ENCODE results near the gene PRDM10.
"Not testable (repeated sequence)": the region's sequence is repeated elsewhere in the genome, so short reads cannot be mapped to it uniquely, and the experiment has no call there.

Gene PRDM10

GRCh38 chr11:130015846-130016245 lies 13.2 kb upstream of the PRDM10 start:
- not testable (repeated sequence) for DNase-seq (ENCODE audit: low read depth in 3 of 3)

GRCh38 chr11:130008326-130008725 lies 5.7 kb upstream of the PRDM10 start:
- DNase-seq (ENCODE audit: low read depth in 3 of 3) = no peak

- no peak for DNase-seq (ENCODE audit: low read depth in 3 of 3)
Measured at GRCh38 chr11:130006929-130007328, 4.3 kb upstream of the PRDM10 start.

GRCh38 chr11:130003717-130004001 lies 1.0 kb upstream of the PRDM10 start:
- peak in 1 of 3 donors; percentile 33 for DNase-seq (ENCODE audit: low read depth in 3 of 3)

DNA sequence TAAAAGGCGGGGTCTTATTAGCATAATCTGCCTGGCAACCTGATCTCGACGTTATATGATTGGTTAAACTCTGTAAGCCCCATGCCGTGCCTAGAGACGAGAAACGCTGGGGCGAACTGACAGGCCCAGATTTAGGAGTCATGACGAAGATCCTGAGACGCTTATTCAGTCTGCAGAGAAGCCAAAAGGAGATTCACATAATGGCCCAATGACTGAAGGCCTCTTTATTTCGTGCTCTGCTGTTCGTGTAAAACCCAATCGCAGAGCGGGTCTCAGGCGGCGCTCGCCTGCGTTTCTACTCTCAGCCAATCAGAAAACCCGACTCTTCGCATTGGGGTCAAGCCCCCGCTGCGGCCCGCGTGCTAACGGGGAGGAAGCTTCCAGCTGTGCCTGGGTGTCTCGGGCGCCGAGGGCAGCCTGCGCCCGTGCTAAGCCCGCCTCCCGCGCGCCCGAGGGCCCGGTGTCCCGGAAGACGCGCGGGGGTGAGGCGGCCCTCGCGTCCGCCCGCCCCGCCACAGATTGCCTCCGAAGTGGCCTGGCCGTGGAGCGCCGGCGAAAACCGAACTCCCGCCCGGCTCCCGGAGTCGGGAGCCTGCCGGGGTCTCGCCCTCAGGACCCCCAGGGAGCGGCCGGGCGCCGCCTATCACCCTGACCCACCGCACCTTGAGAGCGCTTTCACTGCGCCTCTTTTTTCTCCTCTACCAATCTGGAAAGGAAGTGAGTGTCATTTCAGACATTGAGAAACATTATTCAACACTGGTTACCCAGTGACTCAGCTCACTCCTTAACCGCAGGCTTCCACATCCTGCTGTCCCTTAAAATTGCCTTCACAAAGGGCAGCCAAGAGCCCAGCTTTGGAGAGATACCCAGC lies 446 bp upstream of the PRDM10 start:
- peak; percentile 75 to 84 (median 77) for DNase-seq (ENCODE audit: low read depth in 3 of 3)

DNA sequence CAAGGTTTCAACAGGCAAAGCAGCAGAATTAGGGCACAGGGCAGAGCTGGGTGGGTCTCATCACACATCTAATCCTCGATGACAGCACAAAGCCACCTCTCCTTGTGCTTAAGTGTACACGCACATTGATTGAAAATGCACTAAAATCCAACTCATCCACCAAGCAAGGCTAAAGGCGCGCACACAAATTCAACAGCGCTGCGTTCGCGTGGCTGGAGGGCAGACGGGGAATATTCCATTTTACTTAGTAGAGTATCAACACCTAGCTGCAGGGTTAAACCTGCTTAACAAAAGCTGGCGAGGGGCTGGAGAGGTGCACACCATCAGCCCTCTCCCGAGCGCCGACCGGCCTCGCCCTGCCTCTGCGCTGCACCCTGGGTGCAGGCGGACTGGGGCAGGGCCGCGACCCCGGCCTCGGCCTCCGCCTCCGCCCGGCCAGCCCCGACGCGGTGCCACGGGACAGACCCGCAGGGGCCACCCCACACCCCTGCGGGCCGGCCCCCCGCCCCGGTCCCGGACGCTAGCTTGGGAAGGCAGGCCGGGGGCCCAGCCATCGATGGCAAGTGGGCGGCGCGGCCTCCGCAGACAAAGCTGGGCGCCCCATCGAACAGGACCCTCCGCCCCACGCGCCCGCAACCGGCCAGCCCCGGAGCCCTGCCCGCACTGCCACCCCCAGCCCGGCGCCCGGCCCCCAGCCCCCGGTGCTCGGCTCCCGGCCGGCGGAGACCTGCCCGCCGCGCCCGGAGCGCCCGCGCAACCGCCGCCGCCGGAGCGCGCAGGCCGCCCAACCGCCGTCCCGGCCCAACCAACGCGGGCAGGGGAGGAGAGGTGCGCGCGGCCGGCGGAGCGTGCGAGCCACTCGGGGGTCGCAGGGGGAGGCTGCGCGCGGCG lies 929 bp downstream of the PRDM10 start:
- peak; percentile 5 to 40 (median 8) for DNase-seq (ENCODE audit: low read depth in 3 of 3)

GRCh38 chr11:130000552-130001176 lies 2.0 kb downstream of the PRDM10 start:
- no peak for DNase-seq (ENCODE audit: low read depth in 3 of 3)

GRCh38 chr11:129999407-129999806 lies 3.2 kb downstream of the PRDM10 start:
- no peak for DNase-seq (ENCODE audit: low read depth in 3 of 3)

- no peak for DNase-seq (ENCODE audit: low read depth in 3 of 3)
Measured at GRCh38 chr11:129998905-129999304, 3.7 kb downstream of the PRDM10 start.

DNA sequence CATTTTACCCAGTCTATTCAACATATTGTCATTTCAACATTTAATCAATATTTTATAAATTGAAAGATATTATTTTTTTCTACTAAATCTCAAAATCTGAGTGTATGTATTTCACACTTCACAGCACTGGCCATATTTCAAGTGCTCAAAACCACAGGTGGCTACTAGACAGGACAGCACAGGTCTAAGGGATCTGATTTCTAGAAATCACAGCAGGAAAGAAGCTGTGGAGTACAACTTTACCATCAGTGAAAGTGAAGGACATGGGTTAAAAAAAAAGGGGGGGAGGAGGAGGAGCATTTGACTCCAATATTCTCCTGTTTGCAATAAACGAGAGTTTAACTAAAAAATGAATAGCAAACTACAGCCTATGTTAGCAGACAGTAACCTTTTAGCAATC lies 4.5 kb downstream of the PRDM10 start:
- DNase-seq (ENCODE audit: low read depth in 3 of 3) = no peak

DNA sequence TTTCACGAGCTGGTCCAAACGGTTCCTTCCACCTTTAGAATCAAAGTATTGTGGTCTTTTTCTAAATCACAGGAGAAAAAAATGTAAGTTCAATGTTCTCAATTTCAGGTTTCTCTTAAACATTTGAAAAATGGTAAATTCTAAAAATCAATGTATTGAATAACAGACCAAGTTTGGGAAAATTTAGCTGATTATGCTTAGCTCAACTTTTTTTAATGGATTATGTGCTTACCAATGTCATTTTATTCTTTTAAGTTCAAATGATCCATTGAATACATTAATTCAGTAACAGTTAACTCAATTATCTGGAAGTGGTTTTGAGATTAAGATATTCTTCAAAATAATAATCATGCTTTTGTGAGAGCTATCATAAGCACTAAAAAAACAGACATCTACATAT lies 5.1 kb downstream of the PRDM10 start:
- no peak for DNase-seq (ENCODE audit: low read depth in 3 of 3)

DNA sequence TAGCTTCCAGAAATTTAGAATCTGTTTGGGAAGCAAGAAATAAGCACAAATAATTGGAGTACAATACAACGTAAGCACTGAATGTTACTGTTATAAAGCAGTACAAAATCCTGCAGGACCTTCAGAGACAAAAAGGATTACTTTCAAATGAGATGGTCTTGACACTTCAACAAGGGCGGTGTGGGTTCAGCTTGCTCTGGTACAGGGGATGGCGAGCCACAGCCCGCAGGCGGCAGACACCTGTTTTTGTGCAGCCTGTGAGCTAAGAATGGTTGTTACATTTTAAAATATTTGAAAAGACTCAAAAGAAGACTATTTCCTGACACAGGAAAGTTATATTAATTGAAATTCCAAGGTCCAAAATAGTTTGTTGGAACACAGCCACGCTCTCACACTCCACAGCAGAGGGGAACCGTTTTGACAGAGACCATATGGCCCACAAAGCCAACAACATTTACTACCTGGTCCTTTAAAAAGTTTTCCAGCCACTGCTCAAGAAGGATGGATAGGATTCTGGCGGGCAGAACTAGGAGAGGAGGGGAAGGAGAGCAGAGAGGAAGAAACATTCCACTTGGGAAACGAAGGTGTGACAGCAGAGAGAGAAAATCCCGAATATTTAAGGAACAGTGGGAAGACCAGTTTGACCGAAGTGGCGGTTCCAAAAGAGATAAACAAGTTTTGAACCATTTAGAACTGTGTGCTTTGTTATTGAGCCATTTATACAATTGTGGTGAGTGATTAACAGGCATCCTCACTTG lies 6.3 kb downstream of the PRDM10 start:
- DNase-seq (ENCODE audit: low read depth in 3 of 3) = no peak

DNA sequence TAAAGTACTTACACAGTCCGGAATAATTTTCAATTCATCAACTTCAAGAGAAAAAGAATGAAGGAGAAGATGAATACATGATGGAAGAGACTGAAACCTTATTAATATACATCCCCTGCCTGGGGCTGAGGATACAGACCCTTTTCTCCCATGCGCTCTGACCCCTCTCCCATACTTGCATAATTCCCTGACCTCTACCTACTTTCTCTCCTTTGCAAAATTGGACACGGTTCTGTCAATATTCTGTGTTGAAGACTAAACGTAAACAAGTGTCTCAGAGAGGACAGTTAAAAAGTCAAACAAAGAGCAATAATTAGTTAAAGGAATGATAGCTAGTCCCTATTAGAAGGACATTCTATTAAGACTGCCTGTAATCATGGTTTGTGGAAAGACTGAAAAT lies 7.5 kb downstream of the PRDM10 start:
- no peak for DNase-seq (ENCODE audit: low read depth in 3 of 3)

DNA sequence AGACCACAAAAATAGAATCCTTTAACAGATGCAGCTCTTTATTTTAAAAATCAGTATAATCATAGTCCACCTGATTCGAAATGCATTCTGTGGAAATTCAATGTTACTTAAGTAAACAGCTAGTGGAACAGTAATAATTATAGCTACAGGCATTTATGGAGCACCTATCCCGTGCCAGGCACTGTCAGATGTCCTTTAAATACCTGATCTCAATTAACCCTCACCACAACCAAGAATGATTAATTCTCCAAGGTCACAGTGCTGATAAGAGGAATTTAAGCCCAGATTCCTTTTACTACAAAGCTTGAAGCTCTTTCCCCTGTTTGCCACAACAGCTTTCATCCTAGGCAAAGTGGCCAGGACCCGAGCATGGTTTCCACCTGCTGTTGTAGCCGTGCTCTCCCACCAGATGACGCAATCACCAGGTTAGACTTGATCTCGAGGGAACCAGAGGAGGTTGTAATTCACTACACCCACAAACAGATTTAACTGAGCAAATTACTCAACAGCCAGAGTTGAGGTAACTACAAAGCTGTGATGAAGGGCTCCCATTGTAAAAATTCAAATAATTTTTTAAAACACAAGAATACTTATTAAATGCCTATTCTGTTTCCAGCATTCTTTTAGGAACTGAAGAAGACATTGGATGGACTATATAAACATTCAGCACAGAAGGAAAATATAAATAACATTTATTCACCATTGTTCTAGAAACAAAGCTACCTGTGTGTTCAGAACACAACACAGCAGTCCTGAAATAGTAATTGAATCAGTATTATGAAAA lies 10.3 kb downstream of the PRDM10 start:
- peak; percentile 14 to 23 (median 15) for DNase-seq (ENCODE audit: low read depth in 3 of 3)

GRCh38 chr11:129989149-129989813 lies 13.4 kb downstream of the PRDM10 start:
- no peak for DNase-seq (ENCODE audit: low read depth in 3 of 3)

DNA sequence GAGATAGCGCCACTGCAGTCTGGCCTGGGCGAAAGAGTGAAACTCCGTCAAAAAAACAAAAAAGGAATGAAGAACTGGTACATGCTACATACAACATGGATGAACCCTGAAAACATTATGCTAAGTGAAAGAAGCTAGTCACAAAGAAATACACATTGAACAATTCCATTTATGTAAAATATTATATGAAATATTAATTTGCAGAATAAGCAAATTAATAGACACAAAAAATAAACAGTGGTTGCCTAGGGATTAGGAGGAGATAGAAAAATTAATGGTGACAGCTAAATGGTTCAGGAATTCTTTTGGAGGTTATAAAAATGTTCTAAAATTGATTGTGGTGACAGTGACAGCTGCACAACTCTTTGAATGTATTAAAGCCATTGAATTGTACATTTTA lies 14.7 kb downstream of the PRDM10 start:
- no peak for DNase-seq (ENCODE audit: low read depth in 3 of 3)

DNA sequence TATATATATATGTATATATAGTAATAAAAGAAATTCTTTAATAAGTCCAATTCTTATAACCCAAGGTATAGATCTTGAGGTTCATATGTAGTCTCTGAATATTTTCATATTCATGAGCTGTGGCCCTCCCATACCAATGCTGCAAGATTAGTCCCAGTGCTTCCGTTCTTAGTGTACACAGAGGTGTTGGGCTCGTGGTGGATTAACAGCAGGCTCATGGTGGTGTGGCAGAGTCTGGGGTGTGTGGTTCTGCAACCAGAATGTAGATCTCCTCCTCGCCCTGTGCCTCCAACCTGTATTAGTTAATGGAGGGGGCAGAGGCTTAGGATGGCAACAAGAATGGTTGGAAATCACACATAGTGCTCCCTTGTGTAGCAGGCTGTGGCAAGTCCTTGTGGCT lies 16.8 kb downstream of the PRDM10 start:
- DNase-seq (ENCODE audit: low read depth in 3 of 3) = no peak

GRCh38 chr11:129980086-129980485 lies 22.5 kb downstream of the PRDM10 start:
- DNase-seq (ENCODE audit: low read depth in 3 of 3) = no peak

DNA sequence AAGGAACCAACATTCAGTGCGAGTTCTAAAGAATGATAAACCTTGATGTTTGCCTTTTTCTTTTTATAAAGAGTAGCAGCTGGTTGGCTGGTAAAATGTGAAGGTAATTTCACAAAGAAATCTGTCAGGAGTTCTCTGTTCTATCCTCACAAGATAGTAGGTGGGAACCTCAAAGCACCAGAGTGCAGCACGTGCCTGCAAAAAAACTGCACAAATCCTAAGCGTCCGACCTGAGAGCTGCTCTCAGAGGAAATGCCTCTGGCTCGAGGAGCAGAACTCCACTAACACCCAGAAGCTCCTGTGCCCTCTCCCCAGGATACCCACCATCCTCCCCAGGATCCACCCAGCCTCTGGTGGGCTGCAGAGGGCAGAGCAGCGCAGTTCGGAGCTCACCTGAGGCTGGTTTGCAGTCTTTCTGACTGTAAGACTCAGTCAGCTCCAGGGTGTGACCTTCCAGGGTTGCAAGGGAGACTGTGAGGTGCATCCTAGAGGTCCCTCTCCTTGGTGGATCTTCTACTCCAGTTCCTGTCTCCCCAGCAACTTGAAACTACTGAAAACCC lies 23.5 kb downstream of the PRDM10 start:
- no peak for DNase-seq (ENCODE audit: low read depth in 3 of 3)

DNA sequence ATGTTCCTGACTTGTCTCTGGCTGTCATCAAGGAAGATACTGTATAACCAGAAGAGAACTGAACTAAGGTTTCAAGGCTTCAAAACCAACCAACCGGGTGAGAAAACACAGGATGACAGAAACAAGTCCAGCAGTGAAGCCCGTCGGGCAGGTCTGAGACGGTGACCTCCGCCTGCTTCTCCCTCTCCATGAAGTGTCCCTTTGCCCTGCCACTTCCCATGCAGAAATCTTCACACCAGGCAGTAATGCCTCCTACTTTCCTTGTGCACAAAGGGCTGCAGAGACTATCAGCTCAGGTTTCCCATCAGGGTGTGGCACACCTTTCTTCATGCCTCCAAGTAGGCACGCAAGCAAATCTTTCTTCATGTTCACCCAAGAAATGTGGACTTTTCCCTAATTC lies 24.2 kb downstream of the PRDM10 start:
- DNase-seq (ENCODE audit: low read depth in 3 of 3) = no peak

All from stimulated activated CD4-positive, alpha-beta T cell treated with anti-CD3 and anti-CD28 coated beads, TNF-alpha, amount 100 ng/mL, for 48 hours (primary cell).